Breast epithelium (tissue), 3 donors: ENCODE data around the gene SMYD4.

Source experiments
- POLR2A ChIP-seq: fragments of 450-650 bp; IDR thresholded peaks from one replicate; pipeline ENCODE4 v1.6.1; 2016; ENCODE audit warnings: antibody characterized with exemption, mild to moderate bottlenecking, moderate library complexity
- POLR2AphosphoS5 ChIP-seq, 3 donors: sonication (generic); formaldehyde crosslinking; IDR thresholded peaks; one replicate each; pipeline ENCODE4 v1.6.1; 2017; ENCODE audit warnings: antibody characterized with exemption in 3 of 3
- TF ChIP-seq, protein P1 (sequence below), 3 donors: fragments of 450-650 bp; IDR thresholded peaks; one replicate each; pipeline ENCODE4 v1.5.1; 2016 to 2017; ENCODE audit warnings: antibody characterized with exemption in 3 of 3, mild to moderate bottlenecking in 3 of 3, moderate library complexity in 3 of 3

DNA sequence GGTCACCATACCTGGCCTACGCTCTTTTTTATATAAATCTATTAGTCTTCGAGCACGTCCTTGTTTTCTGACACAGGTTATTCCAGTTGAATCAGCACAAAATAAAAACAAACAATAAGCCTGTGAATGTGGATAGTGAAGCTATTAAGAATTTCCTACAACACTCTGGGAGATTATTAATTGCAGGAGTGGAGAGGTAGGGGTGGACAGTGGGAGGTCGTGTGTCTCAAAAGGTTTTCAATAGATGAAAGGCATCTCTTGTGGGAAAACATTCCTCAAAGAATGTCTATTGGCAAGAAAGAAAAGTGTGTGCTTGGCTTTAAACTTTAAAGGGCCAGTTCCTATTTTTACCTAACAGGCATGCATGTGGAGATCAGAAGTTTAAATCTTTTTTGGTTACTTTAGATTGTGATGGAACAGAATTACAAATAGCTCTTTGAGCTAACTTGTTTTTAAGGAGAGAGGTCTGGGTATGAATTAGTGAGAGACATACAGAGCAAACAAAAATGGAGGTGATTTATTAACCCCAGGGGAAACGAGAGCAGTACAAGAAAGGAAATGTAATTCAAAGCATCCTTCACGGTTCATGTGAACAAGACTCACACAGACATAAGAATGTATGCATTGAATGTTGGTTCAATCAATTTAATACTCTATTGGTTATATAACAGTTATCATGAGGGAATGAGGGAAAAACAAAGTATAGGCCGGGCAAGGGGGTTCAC is 9.0 kb downstream of the SMYD4 start:
- TF ChIP-seq, protein P1, sequence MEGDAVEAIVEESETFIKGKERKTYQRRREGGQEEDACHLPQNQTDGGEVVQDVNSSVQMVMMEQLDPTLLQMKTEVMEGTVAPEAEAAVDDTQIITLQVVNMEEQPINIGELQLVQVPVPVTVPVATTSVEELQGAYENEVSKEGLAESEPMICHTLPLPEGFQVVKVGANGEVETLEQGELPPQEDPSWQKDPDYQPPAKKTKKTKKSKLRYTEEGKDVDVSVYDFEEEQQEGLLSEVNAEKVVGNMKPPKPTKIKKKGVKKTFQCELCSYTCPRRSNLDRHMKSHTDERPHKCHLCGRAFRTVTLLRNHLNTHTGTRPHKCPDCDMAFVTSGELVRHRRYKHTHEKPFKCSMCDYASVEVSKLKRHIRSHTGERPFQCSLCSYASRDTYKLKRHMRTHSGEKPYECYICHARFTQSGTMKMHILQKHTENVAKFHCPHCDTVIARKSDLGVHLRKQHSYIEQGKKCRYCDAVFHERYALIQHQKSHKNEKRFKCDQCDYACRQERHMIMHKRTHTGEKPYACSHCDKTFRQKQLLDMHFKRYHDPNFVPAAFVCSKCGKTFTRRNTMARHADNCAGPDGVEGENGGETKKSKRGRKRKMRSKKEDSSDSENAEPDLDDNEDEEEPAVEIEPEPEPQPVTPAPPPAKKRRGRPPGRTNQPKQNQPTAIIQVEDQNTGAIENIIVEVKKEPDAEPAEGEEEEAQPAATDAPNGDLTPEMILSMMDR (IDR thresholded peaks at IDR 0.05), result no peak
- TF ChIP-seq POLR2A, result no peak
- TF ChIP-seq POLR2AphosphoS5 (IDR thresholded peaks at IDR 0.05), result no peak
